Pulmonary artery endothelial cell (primary cell): Measurements from ENCODE around the gene HDAC3. TPM values are rescaled to one million over a fixed set of nuclear protein-coding genes. Genes with fewer than 3 reads are reported as not detected.

Experiments
- DNase-seq: peaks from one replicate; pipeline ENCODE4 v3.0.0-alpha.2; 2011; ENCODE audit warnings: low read depth, low spot score
- total RNA-seq: library from RNA; depleted of rRNA; stranded (reverse); fragments of >200 nt; gene quantifications from 2 replicates; pipeline ENCODE4 v1.2.3, GENCODE V29; 2014

HDAC3 gene
- total RNA-seq, 1 donor from 2014 or later: 57.3 TPM

DNA sequence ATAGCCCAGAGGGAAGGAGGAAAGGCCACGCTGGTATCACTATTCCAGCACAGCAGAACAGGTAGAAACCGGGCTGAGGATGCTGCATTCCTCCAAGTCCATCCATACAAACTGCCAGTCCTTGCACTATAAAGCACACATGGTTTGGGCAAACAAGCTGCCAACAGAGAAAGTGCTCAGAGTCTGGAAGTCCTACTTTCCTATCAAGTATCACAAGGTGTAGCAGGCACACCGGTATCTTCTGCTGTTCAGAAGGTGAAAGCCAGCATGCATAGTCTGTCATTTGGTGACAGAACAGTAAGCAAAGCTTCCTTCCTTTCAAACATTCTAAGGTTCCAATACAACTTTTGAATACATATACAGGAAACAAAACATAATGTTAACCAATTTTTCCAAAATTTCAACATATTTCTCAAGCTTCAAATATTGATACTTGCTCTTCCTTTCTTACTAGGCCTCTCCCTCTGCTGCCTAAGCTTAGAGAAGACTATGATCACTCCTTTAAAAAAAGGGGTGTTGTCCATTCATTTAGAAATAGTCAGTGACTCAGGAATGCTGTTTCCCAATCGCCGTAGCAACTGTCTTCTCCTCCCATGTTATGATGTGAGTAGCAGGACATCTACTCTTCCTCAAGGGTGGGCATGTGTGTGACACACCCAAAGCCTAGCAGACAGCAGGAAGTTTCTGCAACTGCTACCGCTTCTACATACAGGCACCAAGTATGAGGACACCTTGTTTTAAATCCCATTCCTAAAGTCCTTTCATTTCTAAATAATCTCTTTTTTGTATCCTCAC, 32.5 kb downstream of the HDAC3 start:
- DNase-seq: peak; percentile 36

GRCh38 chr5:141602606-141603005, 34.0 kb downstream of the HDAC3 start:
- DNase-seq: no peak

DNA sequence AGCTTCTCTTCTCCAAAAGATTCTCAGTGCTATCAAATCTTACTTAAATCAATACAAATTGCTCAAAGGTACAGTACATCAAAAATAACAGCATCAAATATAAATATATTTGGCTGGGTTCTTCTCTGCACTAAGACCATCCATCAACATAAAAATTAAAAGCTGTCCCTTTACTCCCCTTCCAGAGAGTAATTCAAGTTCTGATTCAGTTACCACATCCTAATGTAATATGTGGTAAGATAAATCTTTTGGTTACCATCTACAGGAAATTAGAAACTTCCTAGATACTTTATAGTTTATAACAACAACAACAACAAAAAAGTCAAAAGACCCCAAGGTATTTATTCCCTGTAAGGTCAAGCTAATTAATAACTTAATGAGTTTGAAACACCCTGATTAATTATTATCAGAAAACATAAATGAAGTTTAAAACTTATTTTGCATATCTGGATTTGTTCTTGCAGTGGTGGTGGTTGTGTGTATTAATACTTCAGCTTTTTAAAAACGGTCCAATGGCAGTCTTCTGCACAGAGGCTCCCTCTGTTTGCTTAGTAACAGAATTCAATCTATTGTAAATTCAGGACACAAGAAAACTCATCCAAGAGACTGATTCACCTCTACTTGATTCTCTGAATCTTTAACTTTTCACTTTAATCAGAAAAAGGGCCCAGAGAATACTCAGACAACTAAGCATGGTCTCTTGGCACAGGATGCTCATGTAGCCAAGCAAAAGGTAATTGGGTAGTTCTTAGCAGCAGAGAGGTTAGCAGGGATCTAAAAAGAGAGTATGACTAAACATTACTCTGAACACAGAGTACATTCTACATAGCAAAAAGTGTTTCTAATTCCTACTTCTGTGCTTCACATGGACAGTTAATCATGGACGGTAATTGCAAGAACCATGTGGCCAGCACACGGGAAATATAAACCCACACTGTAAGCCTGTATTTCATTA, 38.0 kb downstream of the HDAC3 start:
- no peak for DNase-seq

- no peak for DNase-seq
Measured at GRCh38 chr5:141597814-141598213, 38.8 kb downstream of the HDAC3 start.

GRCh38 chr5:141597394-141597793, 39.3 kb downstream of the HDAC3 start:
- DNase-seq: no peak

DNA sequence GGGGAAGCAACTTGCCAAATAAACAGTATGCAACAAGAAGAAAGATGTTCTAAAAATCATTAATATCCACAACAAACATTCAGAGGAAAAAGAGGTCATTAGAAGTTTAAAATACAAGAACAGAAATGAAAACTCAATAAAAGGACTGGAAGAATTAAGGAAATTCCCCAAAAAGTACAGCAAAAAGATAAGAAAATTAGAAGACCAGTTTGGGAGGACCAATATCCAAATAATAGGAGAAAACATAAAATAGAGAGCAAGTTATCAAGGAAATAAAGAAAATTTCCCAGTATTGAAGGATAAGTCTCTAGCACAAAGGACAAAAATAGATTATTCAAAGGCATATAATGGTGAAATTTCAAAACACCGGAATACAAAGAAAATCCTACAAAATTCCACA, 39.8 kb downstream of the HDAC3 start:
- no peak for DNase-seq

DNA sequence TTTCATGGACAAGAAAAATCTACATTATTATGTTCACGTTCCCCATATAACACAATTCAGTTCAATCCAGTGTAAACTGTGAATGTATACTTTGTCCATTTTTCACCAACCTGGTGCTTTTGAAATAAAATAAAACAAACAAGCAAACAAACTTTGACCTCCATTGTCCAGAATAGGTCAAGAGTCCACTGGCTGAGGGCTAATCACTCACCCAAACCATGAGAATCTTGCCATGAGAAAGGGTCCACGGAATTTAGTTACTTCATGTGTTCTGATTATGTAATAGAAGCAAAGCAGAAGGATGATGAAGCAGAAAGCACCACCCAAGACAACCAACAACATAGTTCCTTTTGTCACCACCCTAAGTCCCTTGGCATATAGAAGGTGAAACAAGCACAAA, 46.5 kb downstream of the HDAC3 start:
- DNase-seq: no peak

GRCh38 chr5:141586246-141586645, 50.4 kb downstream of the HDAC3 start:
- DNase-seq: no peak

DNA sequence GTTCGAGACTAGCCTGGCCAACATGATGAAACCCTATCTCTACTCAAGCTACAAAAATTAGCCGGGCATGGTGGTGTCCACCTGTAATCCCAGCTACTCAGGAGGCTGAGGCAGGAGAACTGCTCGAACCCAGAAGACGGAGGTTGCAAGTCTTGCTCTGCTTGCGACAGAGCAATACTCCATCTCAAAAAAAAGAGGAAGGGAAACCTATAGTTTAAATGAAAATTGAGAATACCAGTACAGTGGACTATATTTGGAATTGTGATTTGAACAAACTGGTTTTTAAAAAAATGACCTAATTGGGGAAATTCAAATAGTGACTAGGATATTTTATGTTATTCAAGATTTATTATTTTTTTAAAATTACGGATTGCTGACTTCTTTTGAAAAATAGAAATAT, 51.1 kb downstream of the HDAC3 start:
- DNase-seq: no peak

DNA sequence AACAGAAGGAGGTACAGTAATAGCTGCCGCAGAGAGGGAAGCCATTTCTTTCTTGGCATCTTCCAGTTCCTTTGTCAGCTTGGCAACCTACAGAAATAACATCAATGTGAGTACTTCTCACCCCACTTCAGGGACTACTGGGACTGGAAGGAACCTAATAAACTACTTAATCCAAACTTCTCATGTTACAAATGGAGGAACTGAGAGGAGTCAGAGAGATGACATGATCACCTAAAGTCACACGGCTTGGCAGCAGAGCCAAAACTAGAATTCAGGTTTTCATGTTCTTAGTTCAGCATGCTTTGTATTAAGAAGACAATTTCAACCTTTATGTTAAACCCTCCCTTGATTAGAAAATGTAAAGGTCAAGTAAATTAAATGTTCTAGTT, 62.5 kb downstream of the HDAC3 start:
- DNase-seq: no peak

DNA sequence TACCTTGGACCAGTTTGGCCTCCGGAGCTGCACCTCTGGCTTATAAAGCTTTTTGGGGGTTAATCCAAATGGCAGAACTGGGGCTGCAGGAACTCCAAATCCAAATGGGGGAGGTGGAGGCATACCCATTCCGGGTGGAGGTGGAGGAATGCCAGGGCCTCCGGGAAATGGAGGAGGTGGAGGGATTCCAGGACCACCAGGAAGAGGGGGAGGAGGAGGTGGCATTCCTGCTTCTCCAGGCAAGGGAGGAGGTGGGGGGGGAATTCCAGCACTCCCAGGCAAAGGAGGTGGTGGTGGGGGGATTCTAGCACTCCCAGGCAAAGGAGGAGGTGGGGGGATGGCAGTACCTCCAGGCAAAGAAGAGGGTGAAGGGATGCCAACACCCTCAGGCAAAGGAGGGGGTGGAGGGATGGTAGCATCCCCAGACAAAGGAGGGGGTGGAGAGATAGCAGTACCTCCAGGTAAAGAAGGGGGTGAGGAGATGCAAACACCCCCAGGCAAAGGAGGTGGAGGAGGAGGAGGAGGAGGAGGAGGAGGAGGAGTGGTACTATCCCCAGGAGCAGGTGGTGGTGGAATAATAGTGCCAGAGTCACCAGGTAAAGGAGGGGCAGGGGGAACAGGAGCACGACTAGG, 63.0 kb downstream of the HDAC3 start:
- no peak for DNase-seq

Other genes with a start within 250 kb of the HDAC3 start
- gene PCDHGB4, start 249.2 kb downstream of the HDAC3 start, total RNA-seq: 9.3 and 12.4 TPM in 2 replicates
- 0.46 and 0.95 TPM in 2 replicates for gene PCDHGA8, start 244.2 kb downstream of the HDAC3 start, total RNA-seq
- gene PCDHGB5, start 238.9 kb downstream of the HDAC3 start, total RNA-seq: 8.7 and 12.3 TPM in 2 replicates
- gene PCDHGA9, start 234.1 kb downstream of the HDAC3 start, total RNA-seq: 1.2 and 1.8 TPM in 2 replicates
- 2.0 and 2.1 TPM in 2 replicates for gene PCDHGB6, start 228.8 kb downstream of the HDAC3 start, total RNA-seq
- 3.1 and 4.0 TPM in 2 replicates for gene PCDHGA10, start 223.9 kb downstream of the HDAC3 start, total RNA-seq
- 4.8 and 6.1 TPM in 2 replicates for gene PCDHGB7, start 219.2 kb downstream of the HDAC3 start, total RNA-seq
- gene PCDHGA11, start 215.8 kb downstream of the HDAC3 start, total RNA-seq: 8.7 and 11.1 TPM in 2 replicates
- gene PCDHGA12, start 206.3 kb downstream of the HDAC3 start, total RNA-seq: 5.1 and 8.7 TPM in 2 replicates
- 9.0 and 14.7 TPM in 2 replicates for gene PCDHGC3, start 160.9 kb downstream of the HDAC3 start, total RNA-seq
- gene PCDHGC4, start 151.8 kb downstream of the HDAC3 start, total RNA-seq: 0.40 and 0.95 TPM in 2 replicates
- 0.33 and 0.53 TPM in 2 replicates for gene PCDHGC5, start 147.8 kb downstream of the HDAC3 start, total RNA-seq
- 42.7 and 52.6 TPM in 2 replicates for gene DIAPH1, start 17.8 kb downstream of the HDAC3 start, total RNA-seq
- 2.7 and 3.3 TPM in 2 replicates for gene RELL2, start 148 bp upstream of the HDAC3 start, total RNA-seq
- 20.0 and 22.9 TPM in 2 replicates for gene FCHSD1, start 14.6 kb upstream of the HDAC3 start, total RNA-seq
- gene ARAP3, start 45.4 kb upstream of the HDAC3 start, total RNA-seq: 33.8 and 43.1 TPM in 2 replicates
- gene PCDH1, start 241.6 kb upstream of the HDAC3 start, total RNA-seq: 135 and 143 TPM in 2 replicates